SU-DHL-6 (cell line): ENCODE measurements around the gene PSMC4.

Source experiments
- EZH2phosphoT487 ChIP-seq: fragments of 200-600 bp; sonication (generic), shearing (Covaris generic); conservative IDR thresholded peaks from 2 replicates; pipeline ENCODE4 v1.6.1; 2018; ENCODE audit warnings: mild to moderate bottlenecking, antibody characterized with exemption, low read length, moderate library complexity, mixed read lengths
- TF ChIP-seq, protein P1 (sequence below): fragments of 200-600 bp; sonication (generic); IDR thresholded peaks from one replicate; pipeline ENCODE4 v1.5.1; 2017; ENCODE audit warnings: antibody characterized with exemption, mild to moderate bottlenecking, low read length, moderate library complexity; ENCODE audit not compliant: insufficient read depth, poor library complexity, severe bottlenecking

- TF ChIP-seq, protein P1, sequence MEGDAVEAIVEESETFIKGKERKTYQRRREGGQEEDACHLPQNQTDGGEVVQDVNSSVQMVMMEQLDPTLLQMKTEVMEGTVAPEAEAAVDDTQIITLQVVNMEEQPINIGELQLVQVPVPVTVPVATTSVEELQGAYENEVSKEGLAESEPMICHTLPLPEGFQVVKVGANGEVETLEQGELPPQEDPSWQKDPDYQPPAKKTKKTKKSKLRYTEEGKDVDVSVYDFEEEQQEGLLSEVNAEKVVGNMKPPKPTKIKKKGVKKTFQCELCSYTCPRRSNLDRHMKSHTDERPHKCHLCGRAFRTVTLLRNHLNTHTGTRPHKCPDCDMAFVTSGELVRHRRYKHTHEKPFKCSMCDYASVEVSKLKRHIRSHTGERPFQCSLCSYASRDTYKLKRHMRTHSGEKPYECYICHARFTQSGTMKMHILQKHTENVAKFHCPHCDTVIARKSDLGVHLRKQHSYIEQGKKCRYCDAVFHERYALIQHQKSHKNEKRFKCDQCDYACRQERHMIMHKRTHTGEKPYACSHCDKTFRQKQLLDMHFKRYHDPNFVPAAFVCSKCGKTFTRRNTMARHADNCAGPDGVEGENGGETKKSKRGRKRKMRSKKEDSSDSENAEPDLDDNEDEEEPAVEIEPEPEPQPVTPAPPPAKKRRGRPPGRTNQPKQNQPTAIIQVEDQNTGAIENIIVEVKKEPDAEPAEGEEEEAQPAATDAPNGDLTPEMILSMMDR = no peak
- TF ChIP-seq EZH2phosphoT487 = no peak
These were observed 26.1 kb downstream of the PSMC4 start, which contains the start of gene ZNF546 for GRCh38 chr19:39996811-39997637.
